ENCODE results near the gene ENPP4. TPM values are rescaled to one million over a fixed set of nuclear protein-coding genes. Genes with fewer than 3 reads are reported as not detected.
"Not testable (repeated sequence)": the region's sequence is repeated elsewhere in the genome, so short reads cannot be mapped to it uniquely, and the experiment has no call there.

Gene ENPP4
- total RNA-seq: 10 to 100 TPM; 17.6 to 29.2 (median 20.6) TPM
- 10 to 100 TPM in 1 of 2 donors, 1 to 10 TPM in 1; 8.0 to 39.6 TPM for polyA plus RNA-seq
- long read RNA-seq, donor 1, full-length matches to known transcripts: 16 of 25 reads
- long read RNA-seq, donor 1, partial matches to known transcripts: 2 of 25 reads
- long read RNA-seq, donor 1, other reads (novel, unspliced or antisense): 7 of 25 reads
- long read RNA-seq, donor 2, full-length matches to known transcripts: 63 of 80 reads
- long read RNA-seq, donor 2, partial matches to known transcripts: 8 of 80 reads
- long read RNA-seq, donor 2, other reads (novel, unspliced or antisense): 9 of 80 reads
- long read RNA-seq, donor 3, full-length matches to known transcripts: 39 of 47 reads
- long read RNA-seq, donor 3, partial matches to known transcripts: 4 of 47 reads
- long read RNA-seq, donor 3, other reads (novel, unspliced or antisense): 4 of 47 reads

GRCh38 chr6:46129629-46130511, at the start of gene ENPP4:
TSS of gene ENPP4 (plus strand) at chr6:46129989. CDS start at chr6:46139584, 9,595 bp downstream.
- WGBS, 4 donors: 1% methylated on average over 39 to 61 of the region's 61 CpGs
- H3K36me3 ChIP-seq: no peaks in the 10 kb centered on the region
- H3K4me3 ChIP-seq: peak within 1 kb of the TSS; percentile 47 to 98 (median 74)
- TF ChIP-seq CTCF (IDR thresholded peaks at IDR 0.05) (peak in 6 of 12 donors; percentile 9 to 35 (median 16)), POLR2A (IDR thresholded peaks at IDR 0.05) (peak in 1 of 2 donors; percentile 82)
- no peaks in the 10 kb centered on the region for H3K9me3 ChIP-seq
- DNase-seq: peak; percentile 82 to 93 (median 90)
- peaks cover 0 to 34% (median 15%) of the 10 kb centered on the region in 12 donors for H3K4me1 ChIP-seq
- intact Hi-C loops (cut with DNase I): no loop called here
- peak within 1 kb of the TSS; percentile 43 to 86 (median 82) for H3K27ac ChIP-seq
- ATAC-seq: peak; percentile 99 to 100 (median 100)
- no peaks in the 10 kb centered on the region for H3K27me3 ChIP-seq

GRCh38 chr6:46080111-46080510, 49.7 kb upstream of the ENPP4 start:
- no peak for TF ChIP-seq CTCF (IDR thresholded peaks at IDR 0.05)
- no peak for TF ChIP-seq POLR2A (IDR thresholded peaks at IDR 0.05)
- WGBS, 4 donors: 87 to 92% (median 91%) methylated on average over 4 of the region's 4 CpGs
- Histone ChIP-seq H3K4me3 (no peak overlapping the region), H3K4me1 (no peaks in the 10 kb centered on the region), H3K36me3 (no peaks in the 10 kb centered on the region), H3K9me3 (no peaks in the 10 kb centered on the region), H3K27ac (no peak overlapping the region), H3K27me3 (no peaks in the 10 kb centered on the region)
- intact Hi-C loops (cut with DNase I): loop anchor here in 1 of 10 donors (10.0 kb wide), 1 partner anchor 545 kb away; no protein-coding TSS in a partner anchor
- ATAC-seq (no peak), DNase-seq (no peak)

- H3K27me3 ChIP-seq, H3K27ac ChIP-seq, H3K36me3 ChIP-seq, H3K9me3 ChIP-seq, DNase-seq, ATAC-seq, H3K4me1 ChIP-seq, H3K4me3 ChIP-seq: not testable (repeated sequence)
- intact Hi-C loops (cut with DNase I): loop anchor here in 4 of 10 donors (2.0 to 10.0 kb wide), 4 partner anchors 327 to 542 kb away; partner anchors contain the start of gene RCAN2 (in 1 of the 4)
- WGBS, 4 donors: 89 to 93% (median 91%) methylated on average over 8 to 10 of the region's 10 CpGs
Observed at GRCh38 chr6:46085688-46086087, 44.1 kb upstream of the ENPP4 start.

- no peak overlapping the region for H3K27ac ChIP-seq
- peak; percentile 37 to 70 (median 47) for DNase-seq
- peaks cover 0 to 12% (median 5%) of the 10 kb centered on the region in 12 donors for H3K9me3 ChIP-seq
- peaks cover 0 to 3% (median 0%) of the 10 kb centered on the region in 12 donors for H3K4me1 ChIP-seq
- H3K27me3 ChIP-seq: peaks cover 0 to 9% (median 0%) of the 10 kb centered on the region in 9 donors
- TF ChIP-seq POLR2A (IDR thresholded peaks at IDR 0.05) (no peak), CTCF (IDR thresholded peaks at IDR 0.05) (peak; percentile 71 to 90 (median 84))
- intact Hi-C loops (cut with DNase I): loop anchor here (2.0 to 10.0 kb wide), 10 partner anchors 114 to 904 kb away; no protein-coding TSS in a partner anchor
- H3K36me3 ChIP-seq: no peaks in the 10 kb centered on the region
- H3K4me3 ChIP-seq: no peak overlapping the region
- WGBS, 4 donors: 38 to 40% (median 39%) methylated on average over 10 of the region's 10 CpGs
- ATAC-seq: peak in 3 of 4 donors; percentile 63 to 68 (median 67)
Observed at GRCh38 chr6:46090115-46091079, 39.4 kb upstream of the ENPP4 start.
